ENCODE results near the gene RAB1B.

DNA sequence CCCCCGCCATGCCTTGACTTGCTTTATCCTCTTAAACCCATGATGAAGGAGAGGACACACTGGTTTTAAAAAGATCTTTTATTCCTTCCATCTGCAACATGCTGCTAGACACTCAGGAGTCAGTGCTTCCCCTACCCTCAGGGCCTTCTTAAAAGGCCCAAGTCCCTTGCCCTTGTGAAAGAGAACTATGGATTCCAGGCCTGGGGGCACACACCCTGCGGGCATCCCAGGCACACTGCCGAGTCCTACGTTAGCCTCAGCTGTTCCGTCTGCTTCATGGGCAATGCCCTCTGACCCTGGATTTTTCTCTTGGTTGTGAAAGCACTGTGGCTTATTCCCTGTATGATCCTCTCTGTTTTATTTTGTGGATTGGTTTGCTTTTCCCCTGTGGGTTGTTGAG lies 35.1 kb upstream of the RAB1B start:
- no peak for TF ChIP-seq POLR2A (IDR thresholded peaks at IDR 0.05)
- TF ChIP-seq, protein P1, sequence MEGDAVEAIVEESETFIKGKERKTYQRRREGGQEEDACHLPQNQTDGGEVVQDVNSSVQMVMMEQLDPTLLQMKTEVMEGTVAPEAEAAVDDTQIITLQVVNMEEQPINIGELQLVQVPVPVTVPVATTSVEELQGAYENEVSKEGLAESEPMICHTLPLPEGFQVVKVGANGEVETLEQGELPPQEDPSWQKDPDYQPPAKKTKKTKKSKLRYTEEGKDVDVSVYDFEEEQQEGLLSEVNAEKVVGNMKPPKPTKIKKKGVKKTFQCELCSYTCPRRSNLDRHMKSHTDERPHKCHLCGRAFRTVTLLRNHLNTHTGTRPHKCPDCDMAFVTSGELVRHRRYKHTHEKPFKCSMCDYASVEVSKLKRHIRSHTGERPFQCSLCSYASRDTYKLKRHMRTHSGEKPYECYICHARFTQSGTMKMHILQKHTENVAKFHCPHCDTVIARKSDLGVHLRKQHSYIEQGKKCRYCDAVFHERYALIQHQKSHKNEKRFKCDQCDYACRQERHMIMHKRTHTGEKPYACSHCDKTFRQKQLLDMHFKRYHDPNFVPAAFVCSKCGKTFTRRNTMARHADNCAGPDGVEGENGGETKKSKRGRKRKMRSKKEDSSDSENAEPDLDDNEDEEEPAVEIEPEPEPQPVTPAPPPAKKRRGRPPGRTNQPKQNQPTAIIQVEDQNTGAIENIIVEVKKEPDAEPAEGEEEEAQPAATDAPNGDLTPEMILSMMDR (IDR thresholded peaks at IDR 0.05): no peak
